Colonic mucosa (tissue), 4 donors: ENCODE results near the gene IQCM. TPM values are rescaled to one million over a fixed set of nuclear protein-coding genes. Genes with fewer than 3 reads are reported as not detected.

Source experiments
- DNase-seq: peaks from one replicate; pipeline ENCODE4 v3.0.0-alpha.2; 2020
- H3K27ac ChIP-seq: fragments of 200-600 bp; one replicate; pipeline ENCODE4 v1.8.0; 2021
- H3K27me3 ChIP-seq: fragments of 200-600 bp; one replicate; pipeline ENCODE4 v1.8.0; 2021
- H3K36me3 ChIP-seq: fragments of 200-600 bp; one replicate; pipeline ENCODE4 v1.8.0; 2021
- H3K4me1 ChIP-seq: fragments of 200-600 bp; one replicate; pipeline ENCODE4 v1.8.0; 2021; ENCODE audit warnings: mild to moderate bottlenecking
- H3K4me3 ChIP-seq: fragments of 200-600 bp; one replicate; pipeline ENCODE4 v1.8.0; 2021
- H3K9ac ChIP-seq, 2 donors: one replicate each; pipeline ENCODE4 v1.7.0; 2013; ENCODE audit warnings: control low read depth in 2 of 2, low read depth in 2 of 2, low read length in 2 of 2
- H3K9me3 ChIP-seq: fragments of 200-600 bp; one replicate; pipeline ENCODE4 v1.8.0; 2021
- intact Hi-C: fragments of 100-400 bp; cut with DNase I; formaldehyde crosslinking; loops from one replicate; pipeline ENCODE4 v1.14.1; 2022
- total RNA-seq, 2 donors: library from RNA; stranded (reverse); fragmentation: NEBNext Ultra II Directional in 1 of 2; extraction: Animal tissue kit (Norgen Biotek cat#: 25700) in 1 of 2; gene quantifications; one replicate each; pipeline ENCODE4 v1.2.1, GENCODE V29; 2021
- TF ChIP-seq, protein P1 (sequence below): fragments of 200-600 bp; IDR thresholded peaks from one replicate; pipeline ENCODE4 v1.8.0; 2022; ENCODE audit warnings: antibody characterized with exemption, mild to moderate bottlenecking
- donor health status: healthy.
- donor health status: DM: no; HTN: no; CAD: no.
- donor health status: DM: no; HTN: no; CAD: no.

IQCM gene
- total RNA-seq, 2 donors from 2014 or later: 3.4 to 5.2 TPM

GRCh38 chr4:149700272-149700671 is 115.4 kb downstream of the IQCM start:
- no peak overlapping the region for H3K4me3 ChIP-seq
- H3K4me1 ChIP-seq: no peaks in the 10 kb centered on the region
- DNase-seq: no peak
- TF ChIP-seq, protein P1, sequence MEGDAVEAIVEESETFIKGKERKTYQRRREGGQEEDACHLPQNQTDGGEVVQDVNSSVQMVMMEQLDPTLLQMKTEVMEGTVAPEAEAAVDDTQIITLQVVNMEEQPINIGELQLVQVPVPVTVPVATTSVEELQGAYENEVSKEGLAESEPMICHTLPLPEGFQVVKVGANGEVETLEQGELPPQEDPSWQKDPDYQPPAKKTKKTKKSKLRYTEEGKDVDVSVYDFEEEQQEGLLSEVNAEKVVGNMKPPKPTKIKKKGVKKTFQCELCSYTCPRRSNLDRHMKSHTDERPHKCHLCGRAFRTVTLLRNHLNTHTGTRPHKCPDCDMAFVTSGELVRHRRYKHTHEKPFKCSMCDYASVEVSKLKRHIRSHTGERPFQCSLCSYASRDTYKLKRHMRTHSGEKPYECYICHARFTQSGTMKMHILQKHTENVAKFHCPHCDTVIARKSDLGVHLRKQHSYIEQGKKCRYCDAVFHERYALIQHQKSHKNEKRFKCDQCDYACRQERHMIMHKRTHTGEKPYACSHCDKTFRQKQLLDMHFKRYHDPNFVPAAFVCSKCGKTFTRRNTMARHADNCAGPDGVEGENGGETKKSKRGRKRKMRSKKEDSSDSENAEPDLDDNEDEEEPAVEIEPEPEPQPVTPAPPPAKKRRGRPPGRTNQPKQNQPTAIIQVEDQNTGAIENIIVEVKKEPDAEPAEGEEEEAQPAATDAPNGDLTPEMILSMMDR: no peak
- no peaks in the 10 kb centered on the region for H3K36me3 ChIP-seq
- H3K27ac ChIP-seq: no peak overlapping the region
- H3K9ac ChIP-seq: no peak overlapping the region
- H3K9me3 ChIP-seq: no peaks in the 10 kb centered on the region
- intact Hi-C loops: no loop called here
- H3K27me3 ChIP-seq: no peaks in the 10 kb centered on the region

GRCh38 chr4:149699642-149700041 is 116.0 kb downstream of the IQCM start:
- Histone ChIP-seq H3K9me3 (no peaks in the 10 kb centered on the region), H3K9ac (no peak overlapping the region), H3K27me3 (no peaks in the 10 kb centered on the region), H3K4me1 (no peaks in the 10 kb centered on the region), H3K36me3 (no peaks in the 10 kb centered on the region), H3K27ac (no peak overlapping the region), H3K4me3 (no peak overlapping the region)
- intact Hi-C loops: no loop called here
- DNase-seq: no peak
- TF ChIP-seq, protein P1: no peak

GRCh38 chr4:149690726-149691125 is 124.9 kb downstream of the IQCM start:
- no peaks in the 10 kb centered on the region for H3K4me1 ChIP-seq
- H3K4me3 ChIP-seq: no peak overlapping the region
- intact Hi-C loops: no loop called here
- no peaks in the 10 kb centered on the region for H3K27me3 ChIP-seq
- no peaks in the 10 kb centered on the region for H3K9me3 ChIP-seq
- TF ChIP-seq, protein P1: no peak
- H3K36me3 ChIP-seq: no peaks in the 10 kb centered on the region
- DNase-seq: no peak
- H3K9ac ChIP-seq: no peak overlapping the region
- no peak overlapping the region for H3K27ac ChIP-seq

DNA sequence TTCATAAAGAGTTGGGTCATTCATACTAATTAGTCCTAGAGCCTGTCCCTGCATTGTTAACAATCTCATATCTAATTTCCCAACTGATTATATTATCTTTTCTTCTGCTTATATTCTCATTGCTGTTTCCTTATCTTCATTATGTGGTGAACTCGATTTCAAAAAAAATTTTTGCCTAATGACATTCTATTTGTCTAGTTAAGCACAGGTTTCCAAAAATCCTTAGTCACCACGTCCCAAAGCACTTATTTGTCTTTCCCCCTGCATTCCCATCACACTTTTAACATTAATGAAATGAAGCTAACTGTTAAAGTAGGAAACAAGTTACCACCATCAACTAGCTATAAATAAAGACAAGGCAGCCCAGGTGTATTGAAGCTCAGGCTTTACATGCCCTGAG is 131.1 kb downstream of the IQCM start:
- H3K4me3 ChIP-seq: no peak overlapping the region
- H3K27me3 ChIP-seq: no peaks in the 10 kb centered on the region
- TF ChIP-seq, protein P1: no peak
- H3K36me3 ChIP-seq: no peaks in the 10 kb centered on the region
- intact Hi-C loops: no loop called here
- no peak overlapping the region for H3K27ac ChIP-seq
- no peaks in the 10 kb centered on the region for H3K4me1 ChIP-seq
- no peak for DNase-seq
- no peak overlapping the region for H3K9ac ChIP-seq
- no peaks in the 10 kb centered on the region for H3K9me3 ChIP-seq

DNA sequence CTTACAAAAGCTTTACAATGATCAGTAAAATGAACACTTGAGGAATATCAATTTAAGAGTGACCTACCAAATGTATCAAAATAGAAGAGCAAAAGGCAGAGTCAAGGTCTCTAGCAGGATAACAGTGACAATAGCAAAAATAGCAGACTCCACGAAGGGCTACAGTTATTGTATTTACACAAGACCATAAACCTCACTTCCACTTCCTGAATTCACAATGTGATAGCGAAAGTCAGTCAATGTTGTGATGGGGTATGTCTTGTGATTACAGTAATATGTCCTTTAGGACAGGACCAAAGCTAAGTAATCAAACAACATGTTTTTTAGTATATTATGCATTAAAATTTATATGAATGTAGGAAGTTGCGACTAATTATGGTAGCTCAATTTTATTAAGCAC is 139.6 kb downstream of the IQCM start:
- Histone ChIP-seq H3K9ac (no peak overlapping the region), H3K9me3 (no peaks in the 10 kb centered on the region), H3K4me1 (no peaks in the 10 kb centered on the region), H3K27ac (no peak overlapping the region), H3K27me3 (no peaks in the 10 kb centered on the region), H3K4me3 (no peak overlapping the region), H3K36me3 (no peaks in the 10 kb centered on the region)
- no peak for DNase-seq
- intact Hi-C loops: no loop called here
- TF ChIP-seq, protein P1: no peak

GRCh38 chr4:149645790-149646189 is 169.9 kb downstream of the IQCM start:
- TF ChIP-seq, protein P1: no peak
- no peaks in the 10 kb centered on the region for H3K9me3 ChIP-seq
- no peak overlapping the region for H3K27ac ChIP-seq
- H3K36me3 ChIP-seq: no peaks in the 10 kb centered on the region
- H3K4me3 ChIP-seq: no peak overlapping the region
- no peaks in the 10 kb centered on the region for H3K4me1 ChIP-seq
- no peak for DNase-seq
- intact Hi-C loops: no loop called here
- H3K9ac ChIP-seq: no peak overlapping the region
- no peaks in the 10 kb centered on the region for H3K27me3 ChIP-seq
